Measurements from ENCODE around the gene CTNNA2.

GRCh38 chr2:79950526-79950925 lies 437.7 kb downstream of the CTNNA2 start:
- TF ChIP-seq HDAC6 (IDR thresholded peaks at IDR 0.05; ENCODE audit: low read depth, low read length) (no peak), RBM22 (IDR thresholded peaks at IDR 0.05; ENCODE audit: low read depth, low read length, poor library complexity, severe bottlenecking) (no peak), CTCF (IDR thresholded peaks at IDR 0.05 in 2 of 3, conservative IDR thresholded peaks at IDR 0.05 in 1 of 3; ENCODE audit: insufficient read depth in 2 of 3, low read depth in 1 of 3, low read length in 3 of 3) (no peak), ZNF589 (CRISPR knock-in tag; IDR thresholded peaks at IDR 0.05; ENCODE audit: low read depth) (no peak), PATZ1 (CRISPR knock-in tag; IDR thresholded peaks at IDR 0.05; ENCODE audit: borderline replicate concordance) (no peak), CCNT2 (IDR thresholded peaks at IDR 0.05; ENCODE audit: borderline replicate concordance, extremely low read depth, insufficient read length, low read depth, low read length) (no peak), MAZ (CRISPR knock-in tag; conservative IDR thresholded peaks at IDR 0.05 in 1 of 2, IDR thresholded peaks at IDR 0.05 in 1 of 2) (no peak), ZNF274 (IDR thresholded peaks at IDR 0.05; ENCODE audit: borderline replicate concordance, low read depth, low read length) (no peak), ZNF561 (CRISPR knock-in tag; conservative IDR thresholded peaks at IDR 0.05) (no peak), CUX1 (CRISPR knock-in tag; IDR thresholded peaks at IDR 0.05) (no peak)

All from K562 (cell line).